Neural progenitor cell (in vitro differentiated cells): ENCODE data around the gene RCAN1.
A peak's percentile ranks its signal among the peaks of the same experiment; 100 is the strongest.

ENCODE experiments used
- CTCF ChIP-seq: fragments of 200-600 bp; sonication (generic); IDR thresholded peaks from 2 replicates; pipeline ENCODE4 v1.5.1; 2017; ENCODE audit warnings: antibody characterized with exemption, mild to moderate bottlenecking
- EZH2 ChIP-seq: fragments of 200-600 bp; sonication (generic); IDR thresholded peaks from 2 replicates; pipeline ENCODE4 v1.6.1; 2017; ENCODE audit warnings: antibody characterized with exemption, mild to moderate bottlenecking, moderate library complexity
- EZH2phosphoT487 ChIP-seq: fragments of 200-600 bp; sonication (generic); IDR thresholded peaks from 2 replicates; pipeline ENCODE4 v1.6.1; 2017; ENCODE audit warnings: antibody characterized with exemption

- no peak for TF ChIP-seq EZH2
- peak; percentile 47 for TF ChIP-seq CTCF
- no peak for TF ChIP-seq EZH2phosphoT487
Observed at GRCh38 chr21:34635307-34635706, 20.4 kb upstream of the RCAN1 start.
